HG03097 (cell line): ENCODE results near the gene DNAJB14.
"Not testable (repeated sequence)": the region's sequence is repeated elsewhere in the genome, so short reads cannot be mapped to it uniquely, and the experiment has no call there.

Source experiments
- ATAC-seq: cut with Tn5 transposase; IDR thresholded peaks from one replicate; pipeline ENCODE4 v1.9.1; 2021; ENCODE audit not compliant: unreplicated experiment, low FRiP score

Gene DNAJB14

GRCh38 chr4:99946356-99947189 lies at the start of gene DNAJB14:
DNAJB14 (minus strand) TSS chr4:99946618; CDS start chr4:99946571, 47 bp downstream.
- ATAC-seq, result peak; percentile 34

DNA sequence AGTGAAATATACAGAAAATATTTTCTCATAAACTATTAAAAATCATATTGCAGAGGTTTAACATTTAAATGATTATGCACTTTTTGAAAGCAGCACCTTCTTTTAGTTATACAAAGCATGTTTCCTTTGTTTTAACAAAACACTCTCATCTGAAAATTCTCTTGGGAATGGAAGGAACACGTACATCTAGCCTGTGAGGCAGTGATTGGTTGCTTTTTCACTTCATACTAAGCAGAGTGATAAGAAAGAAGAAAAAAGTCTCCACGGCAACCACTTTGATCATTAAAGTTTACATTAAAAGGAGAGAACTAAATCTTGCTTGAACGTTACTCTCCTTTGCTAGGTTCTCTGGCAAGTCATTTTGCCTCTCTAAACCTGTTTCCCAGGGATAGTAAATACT lies 45.3 kb upstream of the DNAJB14 start:
- no peak for ATAC-seq

GRCh38 chr4:99987681-99988080 lies 41.3 kb upstream of the DNAJB14 start:
- no peak for ATAC-seq

- no peak for ATAC-seq
These were observed 40.4 kb upstream of the DNAJB14 start for GRCh38 chr4:99986792-99987191.

GRCh38 chr4:99983289-99983943 lies 37.0 kb upstream of the DNAJB14 start:
- no peak for ATAC-seq

- ATAC-seq, result no peak
These were observed 33.5 kb upstream of the DNAJB14 start for GRCh38 chr4:99979872-99980271.

DNA sequence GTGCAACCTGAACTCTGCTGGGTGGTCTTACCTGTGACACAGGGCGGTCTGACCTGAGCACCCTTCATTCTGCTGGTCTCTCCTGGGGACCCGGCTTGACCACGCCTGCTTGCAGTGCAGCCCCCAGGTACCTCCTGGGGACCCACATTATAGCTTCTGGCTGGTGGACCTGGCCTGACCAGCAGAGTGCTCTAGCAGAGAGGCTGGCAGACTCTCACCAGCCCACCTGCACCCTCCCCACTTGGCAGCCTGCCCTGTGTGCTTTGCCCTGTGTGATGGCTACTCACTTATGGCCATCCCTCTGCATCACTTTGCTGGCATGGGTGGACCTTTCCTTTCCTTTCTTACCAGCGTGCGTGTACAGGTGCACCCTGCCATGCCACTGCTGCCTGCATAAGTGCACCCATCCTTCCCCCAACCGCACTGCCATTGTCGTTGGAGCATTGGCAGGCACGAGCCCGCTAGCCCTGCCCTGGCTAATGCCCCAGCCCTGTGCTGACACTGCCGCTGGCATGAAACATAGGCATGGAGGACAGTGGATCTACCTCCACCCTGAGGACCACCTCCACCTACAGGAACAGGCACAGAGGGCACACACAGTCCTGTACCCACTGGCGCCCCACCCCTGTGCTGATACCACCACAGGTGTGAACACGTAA lies 25.2 kb upstream of the DNAJB14 start:
- ATAC-seq, result no peak

DNA sequence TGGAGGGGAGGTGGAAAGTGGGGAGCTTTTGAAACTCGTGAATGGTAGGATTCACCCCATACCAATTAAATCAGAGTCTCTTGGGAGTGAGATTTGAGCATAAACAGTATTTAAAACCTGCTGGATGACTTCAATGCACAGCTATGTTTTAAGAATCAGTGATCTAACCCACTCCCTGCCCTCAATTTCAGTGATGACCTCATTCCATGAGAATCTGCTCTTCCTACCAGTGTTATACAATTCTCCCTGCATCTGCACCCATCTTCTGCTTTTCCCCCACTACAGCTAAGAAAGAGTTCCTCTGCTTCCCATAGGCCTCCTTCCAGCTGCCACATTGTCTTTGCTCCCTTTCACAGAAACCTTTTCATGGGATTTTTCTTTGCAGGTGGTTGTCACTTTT lies 21.9 kb upstream of the DNAJB14 start:
- ATAC-seq, result no peak

- no peak for ATAC-seq
These were observed 20.3 kb upstream of the DNAJB14 start for GRCh38 chr4:99966692-99967091.

DNA sequence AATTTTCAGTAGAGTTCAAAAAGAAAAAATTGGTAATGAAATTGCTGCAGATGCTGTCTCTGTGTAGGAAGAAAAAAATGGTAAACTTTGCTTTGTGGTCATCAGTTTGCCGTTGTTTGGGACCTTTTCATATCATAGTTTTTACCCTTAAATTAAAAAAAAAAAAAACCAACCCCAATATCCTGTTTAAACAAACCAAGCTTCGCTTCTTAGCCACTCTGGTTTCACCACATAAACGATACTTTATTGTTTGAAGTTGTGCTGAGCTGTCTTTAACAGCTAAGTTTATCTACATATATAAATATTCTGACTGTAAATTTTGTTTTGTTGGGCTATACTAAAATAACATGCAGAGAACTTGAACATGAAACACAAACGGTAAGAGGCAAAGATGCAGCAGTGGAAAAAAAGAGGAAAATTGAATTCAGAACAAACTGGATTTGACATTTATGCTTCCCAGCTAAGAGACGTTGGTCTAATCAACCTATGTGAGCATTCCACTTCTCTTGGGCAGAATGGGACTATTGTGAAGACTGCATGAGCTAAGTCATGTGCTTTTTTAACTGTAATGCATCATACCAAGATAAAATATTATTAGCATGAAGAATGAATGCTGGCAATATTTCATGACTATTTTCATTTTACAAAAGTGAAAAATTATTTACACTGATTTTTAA lies 19.4 kb upstream of the DNAJB14 start:
- no peak for ATAC-seq

DNA sequence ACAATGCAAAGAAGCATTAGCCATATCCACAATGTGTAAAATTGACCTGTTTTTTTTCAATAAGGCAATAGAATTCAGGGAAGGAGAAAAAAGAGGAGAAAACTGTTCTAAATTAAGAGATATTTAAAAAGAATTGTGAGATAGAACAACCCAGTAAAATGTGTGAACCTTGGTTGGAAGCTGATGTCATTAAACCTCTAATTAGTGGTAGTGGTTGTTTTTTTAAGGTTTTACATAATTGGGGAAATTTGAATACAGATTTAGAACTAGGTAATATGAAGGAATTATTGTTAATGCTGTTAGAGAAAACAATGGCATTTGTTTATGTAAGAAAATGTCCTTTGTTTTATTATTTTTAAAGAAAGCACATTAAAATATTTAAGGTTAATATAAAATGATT lies 18.8 kb upstream of the DNAJB14 start:
- no peak for ATAC-seq

DNA sequence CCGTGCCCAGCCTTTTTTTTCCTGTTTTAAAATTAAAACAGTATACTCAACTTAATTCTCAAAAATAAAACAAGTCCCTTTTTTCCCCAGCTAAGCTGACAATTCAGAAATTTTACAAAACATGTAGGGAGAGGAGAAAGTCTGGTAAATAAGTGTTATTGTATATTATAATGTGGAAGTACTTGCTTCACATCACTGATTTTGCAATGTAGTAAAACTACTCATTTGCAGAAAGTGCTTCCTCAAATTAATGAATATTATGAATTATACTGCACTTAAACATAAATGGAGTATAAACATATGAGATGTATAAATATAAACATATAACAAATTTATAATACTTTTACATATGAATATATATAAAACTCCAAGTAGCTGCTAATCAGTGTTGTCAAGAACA lies 15.3 kb upstream of the DNAJB14 start:
- no peak for ATAC-seq

GRCh38 chr4:99960648-99961047 lies 14.2 kb upstream of the DNAJB14 start:
- ATAC-seq, result no peak

DNA sequence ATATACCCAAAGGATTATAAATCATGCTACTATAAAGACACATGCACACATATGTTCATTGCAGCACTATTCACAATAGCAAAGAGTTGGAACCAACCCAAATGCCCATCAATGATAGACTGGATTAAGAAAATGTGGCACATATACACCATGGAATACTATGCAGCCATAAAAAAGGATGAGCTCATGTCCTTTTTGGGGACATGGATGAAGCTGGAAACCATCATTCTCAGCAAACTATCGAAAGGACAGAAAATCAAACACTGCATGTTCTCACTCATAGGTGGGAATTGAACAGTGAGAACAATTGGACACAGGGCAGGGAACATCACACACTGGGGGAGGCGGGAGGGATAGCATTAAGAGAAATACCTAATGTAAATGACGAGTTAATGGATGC lies 11.8 kb upstream of the DNAJB14 start:
- not testable (repeated sequence) for ATAC-seq

- ATAC-seq, result no peak
These were observed 4.5 kb upstream of the DNAJB14 start for GRCh38 chr4:99950913-99951254.

DNA sequence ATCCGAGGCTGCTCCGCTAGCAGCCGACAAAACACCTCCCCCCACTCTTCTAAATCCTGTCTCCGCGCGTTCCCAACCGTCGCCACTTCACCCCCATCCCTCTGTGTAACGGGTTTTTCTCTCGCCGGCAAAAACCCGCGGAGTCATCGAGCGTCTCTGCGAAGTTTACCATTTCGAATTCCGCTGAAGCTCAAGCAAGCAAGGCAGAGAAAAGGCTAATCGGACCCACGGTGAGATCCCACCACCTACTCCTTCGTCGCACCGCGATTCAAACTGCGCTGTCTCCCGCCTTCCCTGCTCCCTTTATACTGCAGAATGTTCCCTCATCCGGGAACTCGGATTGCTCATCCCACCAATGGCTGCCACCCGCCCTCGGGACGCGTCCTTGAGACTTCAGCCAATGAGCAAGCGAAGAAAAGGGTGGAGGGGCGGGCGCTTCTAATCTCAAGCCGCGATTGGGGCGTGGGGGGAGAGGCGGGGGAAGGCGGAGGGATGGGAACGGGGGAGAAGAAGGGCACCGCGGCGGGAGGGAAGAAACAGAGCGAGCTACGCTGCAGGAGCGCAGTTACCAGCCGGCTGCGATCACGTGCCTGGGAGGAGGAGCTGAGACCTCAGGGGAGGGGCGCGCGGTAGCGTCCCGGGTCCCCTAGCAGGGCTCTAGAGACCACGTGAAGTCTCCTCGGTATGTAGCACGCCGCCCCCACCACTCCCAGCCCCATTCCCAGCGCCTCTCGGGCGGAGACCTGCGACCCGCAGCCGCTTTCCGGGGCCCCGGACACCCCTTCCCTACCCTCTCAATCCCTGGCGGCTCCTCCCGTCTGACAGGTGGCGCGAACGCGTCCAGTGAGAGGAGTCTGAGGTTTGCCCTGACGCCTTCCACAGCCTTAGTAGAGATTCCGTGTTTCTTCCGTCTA lies 3.8 kb upstream of the DNAJB14 start, which contains the start of gene H2AZ1:
TSS of gene H2AZ1 (minus strand) at position 277 of the 914 bp plus-strand sequence. CDS start at position 172, 105 bp downstream.
- peak; percentile 58 for ATAC-seq

- ATAC-seq, result peak; percentile 4
These were observed 2.9 kb upstream of the DNAJB14 start for GRCh38 chr4:99949034-99949998.

GRCh38 chr4:99947608-99948007 lies 1.2 kb upstream of the DNAJB14 start:
- ATAC-seq, result no peak

DNA sequence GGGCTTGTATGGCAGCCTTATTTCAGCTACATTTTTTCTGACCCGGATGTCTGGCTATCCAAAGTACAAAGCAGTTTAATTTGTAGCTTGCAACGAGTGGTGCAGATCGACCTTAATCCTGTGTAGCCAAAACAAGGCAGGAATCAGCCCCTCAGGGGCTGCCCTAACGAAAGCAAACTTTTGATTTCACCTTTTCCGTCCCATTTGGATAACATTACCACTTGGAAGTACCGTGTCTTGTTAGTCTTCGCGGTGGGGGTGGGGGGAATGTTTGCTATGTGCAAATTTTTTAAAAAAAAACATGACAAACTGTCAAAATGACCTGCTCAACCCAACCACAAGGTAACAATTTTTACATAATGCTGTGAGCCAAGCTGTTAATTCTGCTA lies 766 bp upstream of the DNAJB14 start:
- ATAC-seq, result no peak
